Panc1 (cell line): Measurements from ENCODE around the gene OAF.

Experiments
- CTCF ChIP-seq: fragments of 450-650 bp; IDR thresholded peaks from 2 replicates; pipeline ENCODE4 v1.5.1; 2017; ENCODE audit warnings: mild to moderate bottlenecking
- POLR2AphosphoS5 ChIP-seq: IDR thresholded peaks from 2 replicates; pipeline ENCODE4 v1.6.1; 2012; ENCODE audit warnings: mild to moderate bottlenecking, low read depth, low read length, moderate library complexity

DNA sequence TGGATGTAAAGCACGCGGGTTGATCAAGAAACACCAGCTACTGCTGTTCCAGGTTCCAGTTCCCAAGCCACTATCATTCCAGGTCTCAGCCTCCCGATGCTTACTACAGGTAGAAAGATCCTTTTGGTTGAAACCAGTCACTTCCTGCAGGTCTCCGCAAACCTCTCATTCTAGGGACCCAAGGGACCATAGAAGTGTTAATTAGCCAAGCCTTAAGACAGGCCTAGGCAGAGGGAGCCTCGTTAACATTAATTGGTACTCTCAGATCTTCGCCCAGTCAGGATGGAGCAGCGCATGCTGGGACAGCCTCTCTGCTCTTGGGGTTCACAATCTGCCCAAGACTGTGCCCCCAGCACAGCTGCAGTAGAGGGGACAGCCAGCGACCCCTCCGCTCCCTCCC, 11.2 kb upstream of the OAF start:
- TF ChIP-seq CTCF = no peak
- no peak for TF ChIP-seq POLR2AphosphoS5
